ENCODE results near the gene KCNG2. TPM values are rescaled to one million over a fixed set of nuclear protein-coding genes. Genes with fewer than 3 reads are reported as not detected.

KCNG2 gene
- total and polyA plus RNA-seq, 2 experiments from 2014 or later = 0.15 TPM; not detected in 1

- H3K27ac ChIP-seq = no peak overlapping the region
- H3K36me3 ChIP-seq = no peaks in the 10 kb centered on the region
- no peak for TF ChIP-seq CTCF (IDR thresholded peaks at IDR 0.05; ENCODE audit: low read depth, low read length)
- DNase-seq (ENCODE audit: low read depth in 1 of 2, low spot score in 1 of 2) = no peak
- H3K9me3 ChIP-seq (ENCODE audit: low read depth) = no peaks in the 10 kb centered on the region
- peaks cover 87% of the 10 kb centered on the region for H3K27me3 ChIP-seq
- no peak overlapping the region for H3K4me3 ChIP-seq
- no peaks in the 10 kb centered on the region for H3K4me1 ChIP-seq (ENCODE audit: low read depth)
These were observed 5.4 kb upstream of the KCNG2 start for GRCh38 chr18:79792096-79792987.

- H3K36me3 ChIP-seq = no peaks in the 10 kb centered on the region
- no peak overlapping the region for H3K4me3 ChIP-seq
- DNase-seq (ENCODE audit: low read depth in 1 of 2, low spot score in 1 of 2) = no peak
- TF ChIP-seq CTCF (IDR thresholded peaks at IDR 0.05; ENCODE audit: low read depth, low read length) = no peak
- peaks cover 87% of the 10 kb centered on the region for H3K27me3 ChIP-seq
- no peak overlapping the region for H3K27ac ChIP-seq
- H3K4me1 ChIP-seq (ENCODE audit: low read depth) = no peaks in the 10 kb centered on the region
- H3K9me3 ChIP-seq (ENCODE audit: low read depth) = no peaks in the 10 kb centered on the region
These were observed 4.8 kb upstream of the KCNG2 start for GRCh38 chr18:79792988-79793355.

- no peak for DNase-seq (ENCODE audit: low read depth in 1 of 2, low spot score in 1 of 2)
- Histone ChIP-seq H3K9me3 (ENCODE audit: low read depth) (no peaks in the 10 kb centered on the region), H3K36me3 (no peaks in the 10 kb centered on the region), H3K4me3 (no peak overlapping the region), H3K4me1 (ENCODE audit: low read depth) (peaks cover 3% of the 10 kb centered on the region), H3K27ac (no peak overlapping the region), H3K27me3 (peaks cover 87% of the 10 kb centered on the region)
- no peak for TF ChIP-seq CTCF (IDR thresholded peaks at IDR 0.05; ENCODE audit: low read depth, low read length)
These were observed 2.9 kb upstream of the KCNG2 start for GRCh38 chr18:79794846-79795245.

GRCh38 chr18:79795446-79795845 lies 2.3 kb upstream of the KCNG2 start:
- H3K4me1 ChIP-seq (ENCODE audit: low read depth) = peaks cover 3% of the 10 kb centered on the region
- no peak for TF ChIP-seq CTCF (IDR thresholded peaks at IDR 0.05; ENCODE audit: low read depth, low read length)
- H3K36me3 ChIP-seq = no peaks in the 10 kb centered on the region
- no peaks in the 10 kb centered on the region for H3K9me3 ChIP-seq (ENCODE audit: low read depth)
- H3K4me3 ChIP-seq = no peak overlapping the region
- H3K27me3 ChIP-seq = peaks cover 87% of the 10 kb centered on the region
- H3K27ac ChIP-seq = no peak overlapping the region
- DNase-seq (ENCODE audit: low read depth in 1 of 2, low spot score in 1 of 2) = peak in 1 of 2 donors; percentile 13

GRCh38 chr18:79796016-79796415 lies 1.7 kb upstream of the KCNG2 start:
- Histone ChIP-seq H3K27me3 (peaks cover 87% of the 10 kb centered on the region), H3K9me3 (ENCODE audit: low read depth) (no peaks in the 10 kb centered on the region), H3K27ac (no peak overlapping the region), H3K36me3 (no peaks in the 10 kb centered on the region), H3K4me1 (ENCODE audit: low read depth) (peaks cover 3% of the 10 kb centered on the region), H3K4me3 (no peak overlapping the region)
- DNase-seq (ENCODE audit: low read depth in 1 of 2, low spot score in 1 of 2) = peak in 1 of 2 donors; percentile 10
- no peak for TF ChIP-seq CTCF (IDR thresholded peaks at IDR 0.05; ENCODE audit: low read depth, low read length)
